GM12878 (cell line): ENCODE data around the gene AFF1. TPM values are rescaled to one million over a fixed set of nuclear protein-coding genes. Genes with fewer than 3 reads are reported as not detected.

Experiments used
- EGR1 ChIP-seq, 2 experiments: IDR thresholded peaks; 1 replicate in 1 of 2; 2 replicates in 1 of 2; pipeline ENCODE4 v1.6.1; 2011 to 2012; ENCODE audit warnings: low read depth in 2 of 2, low read length in 2 of 2, borderline replicate concordance in 1 of 2, mild to moderate bottlenecking in 1 of 2, moderate library complexity in 1 of 2
- EP300 ChIP-seq, 2 experiments: fragments of 150-350 bp in 1 of 2; IDR thresholded peaks; 2 replicates each; pipeline ENCODE4 v1.6.1; 2011 to 2012; ENCODE audit warnings: low read depth in 2 of 2, low read length in 2 of 2, borderline replicate concordance in 1 of 2, improper control_type of control experiment in 1 of 2, inconsistent platforms in 1 of 2; ENCODE audit not compliant: control insufficient read depth in 1 of 2
- ESRRA ChIP-seq: IDR thresholded peaks from 2 replicates; pipeline ENCODE4 v1.6.1; 2012; ENCODE audit warnings: mild to moderate bottlenecking, low read length, improper control_type of control experiment
- JUNB ChIP-seq: IDR thresholded peaks from 2 replicates; pipeline ENCODE4 v1.6.1; 2016; ENCODE audit warnings: antibody characterized with exemption, mild to moderate bottlenecking
- LARP7 ChIP-seq: fragments of 450-650 bp; IDR thresholded peaks from 2 replicates; pipeline ENCODE4 v1.6.1; 2017; ENCODE audit warnings: mild to moderate bottlenecking
- MTA2 ChIP-seq: fragments of 450-650 bp; IDR thresholded peaks from 2 replicates; pipeline ENCODE4 v1.6.1; 2016; ENCODE audit warnings: low read depth, mild to moderate bottlenecking, moderate library complexity
- NFYB ChIP-seq: IDR thresholded peaks from 2 replicates; pipeline ENCODE4 v1.6.1; 2011; ENCODE audit warnings: low read depth, mild to moderate bottlenecking, low read length, improper control_type of control experiment, moderate library complexity; ENCODE audit not compliant: insufficient read depth
- POLR2AphosphoS5 ChIP-seq: IDR thresholded peaks from 2 replicates; pipeline ENCODE4 v1.6.1; 2011; ENCODE audit warnings: mild to moderate bottlenecking, low read length, inconsistent platforms
- RUNX3 ChIP-seq: IDR thresholded peaks from 2 replicates; pipeline ENCODE4 v1.6.1; 2012; ENCODE audit warnings: low read length, inconsistent platforms
- YBX1 ChIP-seq: fragments of 450-650 bp; IDR thresholded peaks from 2 replicates; pipeline ENCODE4 v1.6.1; 2016; ENCODE audit warnings: antibody characterized with exemption
- YY1 ChIP-seq: IDR thresholded peaks from 2 replicates; pipeline ENCODE4 v1.6.1; 2011; ENCODE audit warnings: low read depth, mild to moderate bottlenecking, low read length
- polyA plus RNA-seq, 11 experiments: library from polyadenylated mRNA; depleted of rRNA in 4 of 11; unstranded in 6 of 11; stranded (reverse) in 5 of 11; fragments of >200 nt; fragmentation: Nextera tagmentation in 4 of 11; fragmentation: Illumina TruSeq in 1 of 11; extraction: Ambion mirVana in 4 of 11; extraction: Trizol in 1 of 11; gene quantifications; 1 replicate in 1 of 11; 2 replicates in 10 of 11; pipeline versions ENCODE4 v1.2.1 to v1.2.3, GENCODE V29; 2011 to 2016; ENCODE audit warnings: inconsistent platforms in 2 of 11, missing spikeins in 2 of 11, low read depth in 1 of 11
- total RNA-seq, 4 experiments: library from RNA; depleted of rRNA in 3 of 4; stranded (reverse); fragments of >200 nt in 3 of 4; fragmentation: Illumina TruSeq in 1 of 4; extraction: Trizol in 1 of 4; gene quantifications; 2 replicates each; pipeline versions ENCODE4 v1.2.1 to v1.2.3, GENCODE V29; 2013 to 2021
- TF ChIP-seq, protein P1 (sequence below), 3 experiments: IDR thresholded peaks in 2 of 3; conservative IDR thresholded peaks in 1 of 3; 2 replicates each; pipeline ENCODE4 v1.5.1; 2011; ENCODE audit warnings: low read depth in 3 of 3, low read length in 3 of 3, mild to moderate bottlenecking in 3 of 3, control low read depth in 2 of 3, moderate library complexity in 2 of 3, inconsistent platforms in 1 of 3, mixed read lengths in 1 of 3; ENCODE audit not compliant: control insufficient read depth in 2 of 3, insufficient read depth in 1 of 3; ENCODE audit errors: extremely low read depth in 1 of 3
- TF ChIP-seq, protein P2 (sequence below): fragments of 450-650 bp; formaldehyde crosslinking; IDR thresholded peaks from 2 replicates; pipeline ENCODE4 v1.4.0; 2022; ENCODE audit warnings: mild to moderate bottlenecking, moderate library complexity
- TF ChIP-seq, protein P3 (sequence below): fragments of 450-650 bp; formaldehyde crosslinking; IDR thresholded peaks from 2 replicates; pipeline ENCODE4 v1.4.0; 2020; ENCODE audit warnings: mild to moderate bottlenecking, moderate library complexity
- TF ChIP-seq, protein P4 (sequence below): IDR thresholded peaks from 2 replicates; pipeline ENCODE4 v1.6.1; 2012; ENCODE audit warnings: low read length, inconsistent platforms

The AFF1 gene
- total and polyA plus RNA-seq, 10 of the 15 experiments (the other 5 are each of a cell fraction or from before 2014, with no cell fraction given), result 3.5 to 56.1 (median 21.5) TPM

- TF ChIP-seq, protein P1, sequence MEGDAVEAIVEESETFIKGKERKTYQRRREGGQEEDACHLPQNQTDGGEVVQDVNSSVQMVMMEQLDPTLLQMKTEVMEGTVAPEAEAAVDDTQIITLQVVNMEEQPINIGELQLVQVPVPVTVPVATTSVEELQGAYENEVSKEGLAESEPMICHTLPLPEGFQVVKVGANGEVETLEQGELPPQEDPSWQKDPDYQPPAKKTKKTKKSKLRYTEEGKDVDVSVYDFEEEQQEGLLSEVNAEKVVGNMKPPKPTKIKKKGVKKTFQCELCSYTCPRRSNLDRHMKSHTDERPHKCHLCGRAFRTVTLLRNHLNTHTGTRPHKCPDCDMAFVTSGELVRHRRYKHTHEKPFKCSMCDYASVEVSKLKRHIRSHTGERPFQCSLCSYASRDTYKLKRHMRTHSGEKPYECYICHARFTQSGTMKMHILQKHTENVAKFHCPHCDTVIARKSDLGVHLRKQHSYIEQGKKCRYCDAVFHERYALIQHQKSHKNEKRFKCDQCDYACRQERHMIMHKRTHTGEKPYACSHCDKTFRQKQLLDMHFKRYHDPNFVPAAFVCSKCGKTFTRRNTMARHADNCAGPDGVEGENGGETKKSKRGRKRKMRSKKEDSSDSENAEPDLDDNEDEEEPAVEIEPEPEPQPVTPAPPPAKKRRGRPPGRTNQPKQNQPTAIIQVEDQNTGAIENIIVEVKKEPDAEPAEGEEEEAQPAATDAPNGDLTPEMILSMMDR (IDR thresholded peaks at IDR 0.05 in 2 of 3, conservative IDR thresholded peaks at IDR 0.05 in 1 of 3; ENCODE audit: control insufficient read depth in 2 of 3, extremely low read depth in 1 of 3, insufficient read depth in 1 of 3, low read depth in 3 of 3, low read length in 3 of 3), result peak; percentile 82 to 92 (median 84)
- TF ChIP-seq, protein P2, sequence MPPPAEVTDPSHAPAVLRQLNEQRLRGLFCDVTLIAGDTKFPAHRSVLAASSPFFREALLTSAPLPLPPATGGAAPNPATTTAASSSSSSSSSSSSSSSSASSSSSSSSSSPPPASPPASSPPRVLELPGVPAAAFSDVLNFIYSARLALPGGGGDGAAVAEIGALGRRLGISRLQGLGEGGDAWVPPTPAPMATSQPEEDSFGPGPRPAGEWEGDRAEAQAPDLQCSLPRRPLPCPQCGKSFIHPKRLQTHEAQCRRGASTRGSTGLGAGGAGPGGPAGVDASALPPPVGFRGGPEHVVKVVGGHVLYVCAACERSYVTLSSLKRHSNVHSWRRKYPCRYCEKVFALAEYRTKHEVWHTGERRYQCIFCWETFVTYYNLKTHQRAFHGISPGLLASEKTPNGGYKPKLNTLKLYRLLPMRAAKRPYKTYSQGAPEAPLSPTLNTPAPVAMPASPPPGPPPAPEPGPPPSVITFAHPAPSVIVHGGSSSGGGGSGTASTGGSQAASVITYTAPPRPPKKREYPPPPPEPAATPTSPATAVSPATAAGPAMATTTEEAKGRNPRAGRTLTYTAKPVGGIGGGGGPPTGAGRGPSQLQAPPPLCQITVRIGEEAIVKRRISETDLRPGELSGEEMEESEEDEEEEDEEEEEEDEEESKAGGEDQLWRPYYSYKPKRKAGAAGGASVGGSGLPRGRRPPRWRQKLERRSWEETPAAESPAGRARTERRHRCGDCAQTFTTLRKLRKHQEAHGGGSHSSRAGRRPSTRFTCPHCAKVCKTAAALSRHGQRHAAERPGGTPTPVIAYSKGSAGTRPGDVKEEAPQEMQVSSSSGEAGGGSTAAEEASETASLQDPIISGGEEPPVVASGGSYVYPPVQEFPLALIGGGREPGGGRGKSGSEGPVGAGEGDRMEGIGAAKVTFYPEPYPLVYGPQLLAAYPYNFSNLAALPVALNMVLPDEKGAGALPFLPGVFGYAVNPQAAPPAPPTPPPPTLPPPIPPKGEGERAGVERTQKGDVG (CRISPR knock-in tag), result no peak
- 0 out of 2 replicates have a peak, but pooled peaks have one; percentile 25 for TF ChIP-seq JUNB
- peak; percentile 79 for TF ChIP-seq RUNX3
- TF ChIP-seq LARP7, result no peak
- TF ChIP-seq NFYB, result no peak
- TF ChIP-seq, protein P3, sequence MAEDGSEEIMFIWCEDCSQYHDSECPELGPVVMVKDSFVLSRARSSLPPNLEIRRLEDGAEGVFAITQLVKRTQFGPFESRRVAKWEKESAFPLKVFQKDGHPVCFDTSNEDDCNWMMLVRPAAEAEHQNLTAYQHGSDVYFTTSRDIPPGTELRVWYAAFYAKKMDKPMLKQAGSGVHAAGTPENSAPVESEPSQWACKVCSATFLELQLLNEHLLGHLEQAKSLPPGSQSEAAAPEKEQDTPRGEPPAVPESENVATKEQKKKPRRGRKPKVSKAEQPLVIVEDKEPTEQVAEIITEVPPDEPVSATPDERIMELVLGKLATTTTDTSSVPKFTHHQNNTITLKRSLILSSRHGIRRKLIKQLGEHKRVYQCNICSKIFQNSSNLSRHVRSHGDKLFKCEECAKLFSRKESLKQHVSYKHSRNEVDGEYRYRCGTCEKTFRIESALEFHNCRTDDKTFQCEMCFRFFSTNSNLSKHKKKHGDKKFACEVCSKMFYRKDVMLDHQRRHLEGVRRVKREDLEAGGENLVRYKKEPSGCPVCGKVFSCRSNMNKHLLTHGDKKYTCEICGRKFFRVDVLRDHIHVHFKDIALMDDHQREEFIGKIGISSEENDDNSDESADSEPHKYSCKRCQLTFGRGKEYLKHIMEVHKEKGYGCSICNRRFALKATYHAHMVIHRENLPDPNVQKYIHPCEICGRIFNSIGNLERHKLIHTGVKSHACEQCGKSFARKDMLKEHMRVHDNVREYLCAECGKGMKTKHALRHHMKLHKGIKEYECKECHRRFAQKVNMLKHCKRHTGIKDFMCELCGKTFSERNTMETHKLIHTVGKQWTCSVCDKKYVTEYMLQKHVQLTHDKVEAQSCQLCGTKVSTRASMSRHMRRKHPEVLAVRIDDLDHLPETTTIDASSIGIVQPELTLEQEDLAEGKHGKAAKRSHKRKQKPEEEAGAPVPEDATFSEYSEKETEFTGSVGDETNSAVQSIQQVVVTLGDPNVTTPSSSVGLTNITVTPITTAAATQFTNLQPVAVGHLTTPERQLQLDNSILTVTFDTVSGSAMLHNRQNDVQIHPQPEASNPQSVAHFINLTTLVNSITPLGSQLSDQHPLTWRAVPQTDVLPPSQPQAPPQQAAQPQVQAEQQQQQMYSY, result no peak
- TF ChIP-seq MTA2, result no peak
- TF ChIP-seq, protein P4, sequence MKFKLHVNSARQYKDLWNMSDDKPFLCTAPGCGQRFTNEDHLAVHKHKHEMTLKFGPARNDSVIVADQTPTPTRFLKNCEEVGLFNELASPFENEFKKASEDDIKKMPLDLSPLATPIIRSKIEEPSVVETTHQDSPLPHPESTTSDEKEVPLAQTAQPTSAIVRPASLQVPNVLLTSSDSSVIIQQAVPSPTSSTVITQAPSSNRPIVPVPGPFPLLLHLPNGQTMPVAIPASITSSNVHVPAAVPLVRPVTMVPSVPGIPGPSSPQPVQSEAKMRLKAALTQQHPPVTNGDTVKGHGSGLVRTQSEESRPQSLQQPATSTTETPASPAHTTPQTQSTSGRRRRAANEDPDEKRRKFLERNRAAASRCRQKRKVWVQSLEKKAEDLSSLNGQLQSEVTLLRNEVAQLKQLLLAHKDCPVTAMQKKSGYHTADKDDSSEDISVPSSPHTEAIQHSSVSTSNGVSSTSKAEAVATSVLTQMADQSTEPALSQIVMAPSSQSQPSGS, result peak; percentile 71
- no peak for TF ChIP-seq YY1
- TF ChIP-seq EGR1 (IDR thresholded peaks at IDR 0.05; ENCODE audit: borderline replicate concordance in 1 of 2, low read depth in 2 of 2, low read length in 2 of 2), result no peak
- no peak for TF ChIP-seq ESRRA
- TF ChIP-seq POLR2AphosphoS5, result peak; percentile 47; the same call in 1 of the 2 replicates
- TF ChIP-seq EP300 (IDR thresholded peaks at IDR 0.05; ENCODE audit: borderline replicate concordance in 1 of 2, control insufficient read depth in 1 of 2, low read depth in 2 of 2, low read length in 2 of 2), result no peak
- TF ChIP-seq YBX1, result no peak
Measured at GRCh38 chr4:87150498-87151261, 215.9 kb downstream of the AFF1 start (continued).
